A549 treated with CORT108297 at 1 μM for 4 hours (cell line): Measurements from ENCODE around the gene ENPP6. TPM values are rescaled to one million over a fixed set of nuclear protein-coding genes. Genes with fewer than 3 reads are reported as not detected.

Experiments used
- total RNA-seq: library from RNA; stranded (reverse); fragments of 200-300 nt; extraction: Qiagen RNA extraction; gene quantifications from 5 replicates; pipeline ENCODE4 v1.2.3, GENCODE V29; 2022

Gene ENPP6
- total RNA-seq, result not detected in 5 replicates

GRCh38 chr4:184217634-184218033 is at the start of gene ENPP6:
Gene ENPP6 (minus strand): TSS chr4:184217873. CDS start chr4:184217819, 54 bp downstream.

